Islet precursor cell (in vitro differentiated cells): ENCODE data around the gene PDE1C.

ENCODE experiments used
- DNase-seq: peaks from one replicate; pipeline ENCODE4 v3.0.0-alpha.2; 2018

Gene PDE1C

GRCh38 chr7:31825576-31825975 lies 244.6 kb downstream of the PDE1C start:
- DNase-seq: no peak

GRCh38 chr7:31819031-31819430 lies 251.2 kb downstream of the PDE1C start:
- DNase-seq: no peak

- no peak for DNase-seq
Observed at GRCh38 chr7:31816810-31817209, 253.4 kb downstream of the PDE1C start.

GRCh38 chr7:31815796-31816195 lies 254.4 kb downstream of the PDE1C start:
- peak; percentile 51 for DNase-seq

GRCh38 chr7:31814187-31814586 lies 256.0 kb downstream of the PDE1C start:
- no peak for DNase-seq

GRCh38 chr7:31811650-31812461 lies 258.4 kb downstream of the PDE1C start:
- no peak for DNase-seq

- DNase-seq: no peak
Observed at GRCh38 chr7:31805209-31805818, 264.9 kb downstream of the PDE1C start.

- DNase-seq: no peak
Observed at GRCh38 chr7:31796375-31796774, 273.8 kb downstream of the PDE1C start.

- no peak for DNase-seq
Observed at GRCh38 chr7:31794851-31795344, 275.3 kb downstream of the PDE1C start.

- no peak for DNase-seq
Observed at GRCh38 chr7:31791881-31792280, 278.3 kb downstream of the PDE1C start.

- no peak for DNase-seq
Observed at GRCh38 chr7:31788883-31789680, 281.1 kb downstream of the PDE1C start.

- DNase-seq: no peak
Observed at GRCh38 chr7:31788445-31788844, 281.8 kb downstream of the PDE1C start.

- DNase-seq: no peak
Observed at GRCh38 chr7:31786326-31786725, 283.9 kb downstream of the PDE1C start.

GRCh38 chr7:31785101-31785500 lies 285.1 kb downstream of the PDE1C start:
- no peak for DNase-seq

GRCh38 chr7:31783221-31783620 lies 287.0 kb downstream of the PDE1C start:
- DNase-seq: no peak

GRCh38 chr7:31782411-31782991 lies 287.7 kb downstream of the PDE1C start:
- no peak for DNase-seq

GRCh38 chr7:31778296-31778695 lies 291.9 kb downstream of the PDE1C start:
- DNase-seq: no peak

GRCh38 chr7:31776616-31777015 lies 293.6 kb downstream of the PDE1C start:
- DNase-seq: peak; percentile 77

- DNase-seq: peak; percentile 73
Observed at GRCh38 chr7:31775556-31775955, 294.7 kb downstream of the PDE1C start.

GRCh38 chr7:31772211-31772610 lies 298.0 kb downstream of the PDE1C start:
- no peak for DNase-seq

- DNase-seq: no peak
Observed at GRCh38 chr7:31767686-31768358, 302.4 kb downstream of the PDE1C start.

GRCh38 chr7:31764462-31764861 lies 305.7 kb downstream of the PDE1C start:
- no peak for DNase-seq

GRCh38 chr7:31763548-31763947 lies 306.7 kb downstream of the PDE1C start:
- DNase-seq: no peak
